GM21515 (cell line): ENCODE measurements around the gene ZC3H6.
"Not testable (repeated sequence)": the region's sequence is repeated elsewhere in the genome, so short reads cannot be mapped to it uniquely, and the experiment has no call there.

Experiments
- ATAC-seq: cut with Tn5 transposase; IDR thresholded peaks from one replicate; pipeline ENCODE4 v1.9.1; 2021; ENCODE audit not compliant: unreplicated experiment

The ZC3H6 gene

DNA sequence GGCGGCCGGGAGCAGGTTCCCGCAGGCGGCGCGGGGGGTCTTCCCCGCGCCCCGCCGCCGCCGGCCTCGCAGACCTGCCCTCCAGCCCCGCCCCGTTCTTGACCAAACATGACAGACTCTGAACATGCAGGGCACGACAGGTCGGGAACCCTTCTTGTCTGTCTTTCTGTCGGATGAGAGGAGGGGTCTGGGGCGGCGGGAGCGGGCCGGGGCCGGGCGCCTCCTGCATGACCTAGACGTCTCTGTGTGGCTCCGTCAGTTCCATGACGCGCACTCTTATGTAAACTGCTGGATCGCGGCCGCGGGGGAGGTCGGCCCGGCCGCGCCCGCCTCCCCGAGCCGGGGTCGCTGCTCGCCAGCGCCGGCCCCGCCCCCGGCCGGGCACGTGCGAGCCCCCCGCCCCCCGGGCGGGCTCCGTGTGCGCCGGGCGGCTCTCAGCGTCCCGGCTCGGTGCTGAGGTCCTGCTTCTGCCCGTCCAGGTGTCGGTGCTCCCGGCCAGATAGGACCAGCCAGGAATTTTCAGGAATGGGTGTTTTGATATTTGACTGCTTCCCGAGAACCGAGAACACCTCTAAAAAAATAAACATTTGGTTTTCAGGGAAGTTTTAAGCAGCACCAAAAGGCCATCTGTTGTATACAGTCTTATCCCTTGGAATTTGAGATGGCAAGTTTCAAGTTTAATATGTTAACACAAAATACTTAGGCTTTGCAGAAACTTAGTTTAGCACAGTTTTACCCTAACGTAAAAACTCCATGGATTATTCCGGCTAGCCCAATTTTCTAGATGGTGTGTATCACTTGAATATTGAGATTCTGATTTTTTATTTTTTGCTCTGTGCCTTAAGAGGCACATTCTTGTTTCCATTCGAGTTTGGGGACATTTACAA lies 733 bp downstream of the ZC3H6 start:
- peak; percentile 47 for ATAC-seq

DNA sequence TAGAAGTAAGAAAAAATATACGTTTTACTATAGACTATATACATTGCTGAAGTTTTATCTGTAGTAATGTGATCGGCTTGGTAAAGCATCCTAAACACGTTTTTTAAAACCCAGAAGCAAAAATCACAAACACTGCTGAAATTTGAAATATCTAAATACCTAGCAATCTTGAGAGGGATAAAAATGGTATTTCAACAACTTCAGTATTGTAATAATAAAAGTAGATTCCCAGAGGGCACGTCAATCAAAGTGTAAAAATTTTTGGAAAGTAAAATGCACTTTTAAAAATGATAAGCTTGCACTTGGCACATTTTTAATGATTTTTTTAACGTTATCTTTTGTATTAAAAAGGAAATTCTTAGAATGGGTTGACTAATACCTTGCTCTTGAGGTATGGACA lies 1.6 kb downstream of the ZC3H6 start:
- no peak for ATAC-seq

DNA sequence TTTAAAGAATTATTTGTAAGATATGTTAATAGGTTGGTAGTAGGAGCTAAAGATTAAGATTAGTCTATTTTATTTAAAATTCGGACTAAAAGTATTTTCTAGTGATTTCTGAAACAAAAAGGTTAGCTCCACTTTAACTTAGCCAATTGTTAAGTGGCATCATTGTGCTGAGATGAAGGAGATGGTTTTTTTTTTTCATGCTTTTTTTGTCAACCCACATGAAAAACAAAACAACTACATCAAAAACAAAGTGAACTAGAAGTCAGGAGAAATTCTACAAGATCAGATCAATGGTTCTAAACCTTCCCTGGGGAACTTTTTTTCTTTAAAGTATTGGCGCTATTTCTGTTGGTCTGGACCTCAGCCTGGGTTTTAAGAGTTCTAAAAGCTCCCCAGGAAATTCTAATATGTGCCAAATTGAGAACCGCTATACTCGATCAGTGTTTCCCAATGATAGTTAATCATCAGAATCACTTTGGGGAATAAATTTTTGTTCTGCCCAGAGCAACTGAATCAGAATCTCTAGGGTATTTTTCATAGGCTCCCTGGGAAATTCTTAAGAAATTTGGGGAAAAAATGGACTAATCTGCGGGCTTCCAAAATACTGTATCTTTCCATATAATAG lies 2.3 kb downstream of the ZC3H6 start:
- no peak for ATAC-seq

DNA sequence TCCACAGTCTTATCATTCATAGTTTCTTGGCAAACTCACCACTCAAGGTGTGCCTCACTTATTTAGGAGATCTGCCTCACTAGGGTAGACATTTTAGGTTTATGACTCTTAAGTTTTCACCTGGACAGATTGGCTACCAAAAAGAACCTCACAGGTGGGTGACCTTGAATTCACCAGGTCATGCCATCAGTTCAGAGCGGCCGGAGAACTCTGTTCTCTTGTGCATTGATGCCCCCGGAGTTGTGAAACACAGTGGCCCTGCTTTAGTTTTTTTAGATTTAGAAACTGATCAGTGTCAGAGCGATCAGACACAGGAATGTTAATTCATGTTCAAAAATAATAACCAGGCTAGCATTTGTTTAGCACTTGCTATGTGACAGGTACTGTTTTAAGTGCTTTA lies 6.7 kb downstream of the ZC3H6 start:
- ATAC-seq, result not testable (repeated sequence)

DNA sequence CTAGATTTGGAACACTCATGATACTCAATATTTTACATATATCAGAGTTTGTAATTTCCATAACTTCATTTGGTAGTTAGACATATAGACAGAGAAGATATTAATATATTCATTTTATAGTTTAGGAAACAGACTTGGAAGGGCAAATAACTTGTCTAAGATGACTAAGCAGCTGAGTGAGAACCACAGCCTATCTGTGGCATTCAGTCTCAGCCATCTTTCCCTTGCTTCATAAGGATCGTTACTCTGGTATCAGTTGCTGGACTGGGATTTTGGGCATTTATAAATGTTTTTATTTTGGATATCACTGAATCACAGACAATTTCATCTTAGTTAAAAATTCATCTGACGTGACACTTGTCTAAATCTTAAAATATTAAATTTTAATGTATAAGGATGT lies 8.1 kb downstream of the ZC3H6 start:
- ATAC-seq, result not testable (repeated sequence)

DNA sequence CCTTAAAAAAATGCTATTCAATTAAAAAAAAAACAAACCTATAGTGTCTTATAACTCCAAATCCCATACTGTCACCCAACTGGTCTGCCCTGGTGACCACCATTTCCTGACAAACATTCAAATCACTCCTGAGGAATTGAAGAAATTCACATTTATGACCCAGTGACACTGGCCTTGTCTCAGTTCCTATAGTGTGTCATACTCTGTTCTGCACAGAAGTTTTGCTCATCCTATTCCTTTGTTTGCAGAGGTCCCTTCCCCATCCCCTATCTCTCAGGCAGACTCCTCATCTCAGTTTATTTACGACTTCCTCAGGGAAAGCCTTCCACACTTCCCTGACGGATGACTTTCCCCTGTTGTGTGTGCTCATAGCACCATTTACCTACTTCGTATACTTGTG lies 14.7 kb downstream of the ZC3H6 start:
- no peak for ATAC-seq

DNA sequence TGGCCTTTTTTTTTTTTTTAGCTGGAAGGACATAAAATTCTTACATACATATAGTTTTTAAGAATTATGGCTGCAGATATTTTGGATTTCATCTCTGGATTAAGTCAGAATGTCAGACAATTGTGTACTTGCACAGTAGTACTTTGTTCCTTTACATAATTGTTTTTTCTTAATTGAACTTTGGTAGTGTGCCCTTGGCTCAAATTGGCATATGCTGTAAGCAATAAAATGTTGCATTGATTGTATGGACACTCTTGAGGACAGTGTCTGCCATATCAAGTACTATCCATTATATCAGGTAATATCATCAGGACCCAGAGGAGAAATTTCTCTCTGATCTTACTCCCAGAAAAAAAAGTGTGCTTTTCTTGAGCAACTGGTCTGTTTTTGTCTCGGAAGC lies 15.3 kb downstream of the ZC3H6 start:
- no peak for ATAC-seq

DNA sequence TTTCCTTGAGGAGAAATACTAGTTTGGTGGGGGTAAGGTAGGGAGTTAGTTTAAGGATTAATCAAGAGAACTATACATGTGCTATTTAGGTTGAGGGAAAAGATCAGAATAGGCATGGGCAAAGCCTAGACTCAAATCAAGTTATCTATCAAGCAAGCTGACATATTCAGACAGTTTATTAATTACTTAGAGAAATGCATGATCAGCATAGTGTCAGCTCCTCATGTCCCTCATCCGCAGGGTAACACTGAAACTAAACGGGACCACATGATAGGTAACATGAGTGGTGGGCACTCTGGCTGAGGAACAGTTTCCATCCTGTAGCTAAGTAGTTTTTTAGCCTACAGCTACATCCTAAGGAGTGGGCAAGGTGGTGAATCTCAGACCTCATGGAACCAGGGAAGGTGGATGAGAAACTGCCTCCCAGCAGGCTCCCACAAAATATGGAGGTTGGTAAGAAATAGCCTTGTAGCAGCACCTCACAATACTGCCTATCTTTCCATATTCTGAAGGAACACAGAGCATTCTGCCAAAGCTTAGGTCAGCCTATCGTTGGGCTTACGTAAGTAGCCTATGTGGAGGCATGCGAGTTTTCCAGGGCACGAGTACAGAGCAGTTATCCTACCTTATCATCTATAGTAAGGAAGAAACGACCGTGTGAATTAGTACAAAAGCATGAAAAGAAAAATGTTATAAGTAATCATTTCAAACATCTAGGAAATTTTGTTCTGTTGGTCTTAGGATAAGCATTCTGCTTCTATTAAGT lies 18.4 kb downstream of the ZC3H6 start:
- no peak for ATAC-seq

DNA sequence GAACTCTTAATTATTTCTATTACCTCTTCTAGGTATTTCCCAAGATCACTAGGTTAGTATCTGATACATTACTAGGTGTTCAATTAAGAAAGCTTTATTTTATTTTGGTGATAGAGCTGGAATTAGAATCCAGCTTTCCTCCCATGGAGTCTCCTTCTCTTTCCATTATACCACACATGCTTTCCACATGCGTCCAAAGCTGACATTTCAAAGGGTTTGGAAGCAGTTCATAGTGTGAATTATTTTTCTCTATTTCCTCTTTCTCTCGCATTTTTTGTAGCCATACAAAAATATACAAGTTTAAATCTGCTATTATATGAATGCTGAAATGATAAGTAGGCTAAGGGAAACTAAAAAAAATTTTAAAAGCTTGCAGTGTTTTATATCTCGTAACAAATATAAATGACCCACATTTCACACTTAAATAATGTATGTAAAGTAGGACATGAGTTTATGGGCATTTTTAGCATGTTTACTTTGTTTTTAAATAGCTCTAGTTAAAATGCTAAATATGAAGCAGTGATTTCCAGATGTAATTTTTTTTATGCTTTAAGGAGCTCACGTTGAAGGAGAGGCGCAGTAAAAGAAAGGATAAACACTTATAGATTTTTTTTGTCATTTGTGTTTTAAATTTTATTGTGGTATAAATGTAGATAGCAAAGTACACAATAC lies 20.1 kb downstream of the ZC3H6 start:
- no peak for ATAC-seq

DNA sequence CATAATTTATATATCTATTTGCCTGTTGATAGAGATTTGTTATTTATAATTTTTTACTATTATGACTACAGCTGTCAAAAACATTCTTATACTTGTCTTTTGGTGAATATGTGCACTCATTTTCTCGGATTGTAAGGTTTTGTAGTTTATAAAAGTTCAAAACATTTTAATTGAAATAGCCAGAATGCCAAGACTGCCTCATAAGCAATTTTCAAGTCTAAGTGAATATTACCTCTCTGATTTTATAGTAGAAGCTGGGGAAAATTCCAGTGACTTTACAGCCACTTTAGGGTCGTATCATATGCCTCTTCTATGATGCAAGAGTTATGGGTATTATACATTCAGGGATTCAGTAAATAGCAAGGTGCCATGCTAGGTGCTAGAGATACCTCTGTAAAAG lies 21.0 kb downstream of the ZC3H6 start:
- ATAC-seq, result no peak

DNA sequence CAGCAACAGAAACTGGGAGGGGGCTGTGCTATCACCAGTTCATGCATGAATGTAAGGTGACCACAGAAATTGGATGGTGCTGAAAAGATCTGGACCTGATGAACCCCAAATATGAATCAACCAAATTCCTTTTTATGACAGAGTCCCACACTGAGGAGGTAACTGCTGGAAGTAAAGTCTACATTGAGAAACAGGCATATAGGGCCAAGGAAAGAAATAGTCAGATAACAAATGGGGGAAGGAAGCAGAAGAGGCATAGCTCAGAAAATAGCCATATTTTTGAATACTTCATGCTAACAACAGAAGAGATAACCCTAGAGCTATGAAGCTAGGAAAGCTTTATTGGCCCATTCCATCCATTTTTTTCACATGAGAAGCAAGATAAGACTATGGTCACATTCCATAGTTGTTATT lies 25.8 kb downstream of the ZC3H6 start:
- no peak for ATAC-seq

DNA sequence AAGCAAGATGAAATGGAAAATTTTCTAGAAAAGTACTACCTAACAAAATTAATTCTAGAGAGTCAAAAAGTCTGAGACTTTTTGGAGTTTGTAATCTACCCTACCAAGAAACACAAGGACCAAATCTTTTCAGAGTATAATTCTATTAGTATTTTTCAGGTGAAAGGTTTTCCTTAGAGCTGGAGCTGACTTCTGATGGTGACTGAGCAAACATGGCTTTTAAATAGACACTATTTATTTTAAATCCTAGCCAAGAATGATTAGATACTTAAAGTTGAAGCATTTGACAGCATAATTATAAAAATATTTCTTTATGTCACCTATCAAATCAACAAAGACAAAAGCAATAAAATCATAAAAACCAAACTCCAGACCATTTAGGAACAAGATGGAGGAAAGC lies 26.6 kb downstream of the ZC3H6 start:
- no peak for ATAC-seq

DNA sequence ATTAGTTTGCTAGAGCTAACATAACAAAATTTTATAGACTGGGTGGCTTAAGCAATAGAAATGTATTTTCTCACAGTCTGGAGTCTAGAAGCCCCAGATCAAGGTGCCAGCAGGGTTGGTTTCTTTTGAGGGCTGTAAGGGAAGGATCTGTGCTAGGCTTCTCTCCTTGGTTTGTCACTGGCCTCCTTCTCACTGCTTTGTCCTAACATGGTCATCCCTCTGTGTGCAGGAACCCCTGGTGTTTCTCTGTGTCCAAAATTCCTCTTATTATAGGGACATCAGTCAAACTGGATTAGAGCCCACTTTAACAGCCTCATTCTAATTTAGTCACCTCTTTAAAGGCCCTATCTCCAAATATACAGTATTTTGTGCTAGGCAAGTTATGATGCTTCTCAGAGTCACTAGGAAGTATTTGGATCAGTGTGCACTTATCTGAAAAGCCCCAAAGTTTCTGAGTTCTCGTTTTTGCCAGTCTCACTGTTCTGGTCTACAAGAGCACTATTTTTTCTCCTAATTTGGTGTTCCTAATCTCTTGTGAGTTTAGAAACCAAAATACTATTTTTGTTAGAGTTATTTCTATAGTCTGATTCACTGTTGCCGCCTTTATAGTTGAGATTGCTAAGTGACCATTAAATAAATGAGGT lies 29.0 kb downstream of the ZC3H6 start:
- no peak for ATAC-seq

DNA sequence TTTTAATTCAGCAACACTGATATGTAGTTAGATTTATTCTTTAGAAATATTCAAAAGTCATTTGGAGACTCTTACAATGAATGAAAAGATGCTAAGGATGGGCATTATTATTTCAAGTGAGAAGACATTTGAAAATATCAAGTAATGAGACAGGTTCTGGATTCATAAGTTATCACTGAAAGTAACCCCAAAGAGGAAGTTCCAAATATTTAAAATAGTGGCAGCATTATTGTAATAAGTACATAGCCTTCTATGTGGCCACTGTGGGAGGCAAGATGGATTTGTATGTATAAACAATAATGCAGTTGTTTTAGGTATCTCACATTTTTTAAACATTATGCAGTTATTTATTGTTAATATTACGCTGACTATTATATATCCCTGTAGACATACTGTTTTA lies 29.7 kb downstream of the ZC3H6 start:
- no peak for ATAC-seq

DNA sequence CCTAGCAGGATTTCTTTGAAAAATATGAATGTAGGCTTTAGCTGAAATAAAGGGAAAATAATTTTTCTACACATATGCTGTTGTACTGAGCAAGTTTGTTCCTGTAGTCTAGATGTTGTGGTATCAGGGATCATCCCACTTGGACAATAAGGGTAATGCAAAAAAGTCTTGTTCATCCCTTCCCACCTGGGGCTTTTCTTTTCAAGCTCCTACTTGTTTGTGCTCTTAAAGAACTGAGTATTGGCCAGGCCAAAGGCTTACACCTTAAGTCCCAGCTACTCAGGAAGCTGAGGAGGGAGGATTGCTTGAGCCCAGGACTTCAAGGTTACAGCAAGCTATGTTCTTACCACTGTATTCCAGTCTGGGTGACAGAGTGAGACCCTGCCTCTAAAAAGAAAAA lies 35.5 kb downstream of the ZC3H6 start:
- ATAC-seq, result no peak

DNA sequence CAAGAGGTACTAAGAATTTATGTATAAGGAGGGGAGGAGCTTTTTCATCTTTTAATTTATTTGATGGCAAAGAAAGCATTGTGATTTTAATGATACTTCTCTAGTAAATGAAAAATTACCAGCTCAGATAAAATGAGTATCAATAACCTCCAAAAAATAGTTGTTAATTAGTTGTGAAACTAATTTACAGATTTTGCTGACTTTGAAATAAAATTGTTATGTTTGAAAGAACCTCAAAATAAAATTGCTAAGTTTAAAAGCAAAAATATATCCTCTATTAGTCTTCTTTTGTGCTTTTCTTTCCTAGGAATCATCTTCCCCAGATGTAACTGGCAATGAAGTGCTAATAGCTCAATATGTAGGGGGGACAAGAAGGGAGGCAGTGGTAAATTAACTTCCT lies 36.5 kb downstream of the ZC3H6 start:
- no peak for ATAC-seq

DNA sequence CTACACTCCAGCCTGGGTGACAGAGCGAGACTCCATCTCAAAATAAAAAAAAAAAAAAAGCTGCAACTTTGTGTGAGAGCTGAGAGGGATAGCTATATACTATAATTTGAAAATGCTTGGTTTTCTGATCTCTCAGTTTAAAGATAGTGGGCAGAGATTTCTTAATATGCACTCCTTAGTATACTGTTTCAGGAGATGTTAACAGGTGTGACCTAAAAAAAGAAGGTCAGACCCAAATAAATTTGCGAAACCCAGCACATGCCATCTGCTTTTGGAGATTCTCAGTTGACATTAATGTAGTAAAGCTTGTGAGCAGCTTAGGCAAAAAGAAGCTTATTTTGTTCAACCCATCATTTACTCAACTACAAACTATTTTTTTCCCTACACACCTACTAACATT lies 37.4 kb downstream of the ZC3H6 start:
- no peak for ATAC-seq

DNA sequence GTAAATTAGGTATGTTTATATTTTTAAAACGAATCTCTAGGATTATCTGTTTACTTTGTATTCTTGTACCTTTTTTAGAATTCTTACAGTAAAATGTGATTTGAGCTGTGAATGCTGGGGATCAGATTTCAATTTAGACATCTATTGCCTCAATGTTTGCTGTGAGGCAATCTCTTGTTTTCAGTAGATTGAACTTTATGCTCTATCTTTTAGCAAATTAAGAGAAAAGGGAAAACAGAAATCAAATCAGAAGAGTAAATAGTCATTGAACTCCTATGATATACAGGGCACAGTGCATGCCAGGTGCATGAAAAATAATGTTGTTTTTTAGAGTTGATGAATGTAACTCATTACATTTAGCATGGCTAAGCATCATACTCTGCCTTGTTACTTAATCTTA lies 39.5 kb downstream of the ZC3H6 start:
- no peak for ATAC-seq

DNA sequence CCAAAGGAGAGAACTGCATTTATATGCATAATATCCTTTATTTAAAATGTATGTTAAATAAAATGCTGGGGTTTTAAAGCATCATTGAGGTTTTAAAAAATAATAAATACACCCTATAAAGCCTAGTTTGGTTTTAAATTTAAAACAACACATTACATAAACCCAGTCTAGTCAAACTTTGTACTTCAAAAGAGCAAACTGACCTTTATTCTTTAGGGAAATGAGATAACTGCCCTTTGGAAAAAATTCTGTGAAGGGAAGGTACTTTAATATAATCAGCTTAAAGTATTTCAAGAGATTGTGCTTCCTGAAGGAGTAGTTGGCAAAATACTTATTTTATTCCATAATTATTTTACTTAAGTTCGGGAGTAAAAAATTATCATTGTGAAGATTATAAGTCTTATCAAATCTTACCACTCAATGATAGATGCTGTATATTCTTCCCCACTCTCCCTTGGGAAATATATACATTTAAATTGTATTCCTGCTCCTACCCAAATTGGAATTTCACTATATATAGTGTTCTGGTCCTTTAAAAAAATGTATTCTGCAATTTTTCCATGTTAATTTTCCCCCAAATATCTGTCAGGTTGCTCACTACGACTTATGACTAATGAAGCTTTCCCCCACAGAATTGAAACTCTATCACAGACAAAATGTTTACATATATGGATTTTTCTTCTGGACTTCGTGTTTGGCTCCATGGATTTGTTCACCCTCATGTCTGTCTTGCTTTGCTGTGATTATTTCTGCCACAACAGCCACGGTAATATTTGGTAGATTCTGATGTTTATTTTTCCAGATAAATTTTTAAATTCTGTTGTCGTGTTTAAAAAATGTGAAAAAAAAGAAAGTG lies 42.1 kb downstream of the ZC3H6 start:
- ATAC-seq, result no peak

DNA sequence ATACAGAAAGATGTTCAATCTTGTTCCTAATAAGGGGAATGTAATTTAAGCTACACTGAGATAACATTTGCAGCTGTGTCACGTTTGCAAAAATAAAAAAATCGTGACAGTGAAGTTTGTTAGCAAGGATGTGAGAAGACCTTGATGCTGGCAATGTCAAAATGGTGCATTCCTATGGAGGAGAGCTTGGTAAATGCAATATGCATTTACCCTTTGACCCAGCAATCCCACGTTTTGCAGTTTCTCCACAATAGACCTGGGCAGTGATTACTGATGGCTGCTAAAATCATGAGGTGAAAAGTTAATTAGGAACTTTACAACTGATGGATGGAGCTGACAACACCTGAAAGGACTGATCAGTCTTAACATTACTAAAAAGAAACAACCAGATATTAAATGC lies 43.1 kb downstream of the ZC3H6 start:
- no peak for ATAC-seq
